GM23338 (cell line): ENCODE data around the gene NPIPB2. TPM values are rescaled to one million over a fixed set of nuclear protein-coding genes. Genes with fewer than 3 reads are reported as not detected.

Experiments
- ATAC-seq: fragments of 200-7000 bp; cut with Tn5 transposase; 3 replicates; pipeline ENCODE4 v1.9.1; 2020
- DNase-seq: peaks from one replicate; pipeline ENCODE4 v3.0.0-alpha.2; 2015; ENCODE audit warnings: low spot score
- H2AFZ ChIP-seq: fragments of 200-600 bp; sonication (generic); 2 replicates; pipeline ENCODE4 v1.8.0; 2016; ENCODE audit warnings: antibody characterized with exemption, mild to moderate bottlenecking, moderate library complexity
- H3F3A ChIP-seq: fragments of 200-600 bp; sonication (generic); replicated peaks from 2 replicates; pipeline ENCODE4 v1.8.0; 2017; ENCODE audit warnings: antibody characterized with exemption, mixed run types, low read depth
- H3K27ac ChIP-seq: fragments of 200-600 bp; sonication (generic); 2 replicates; pipeline ENCODE4 v1.6.1; 2016; ENCODE audit warnings: low read depth
- H3K27me3 ChIP-seq: fragments of 200-600 bp; sonication (generic); 2 replicates; pipeline ENCODE4 v1.8.0; 2016; ENCODE audit warnings: mild to moderate bottlenecking, mixed run types, moderate library complexity; ENCODE audit not compliant: insufficient read depth
- H3K36me3 ChIP-seq: fragments of 200-600 bp; sonication (generic); 2 replicates; pipeline ENCODE4 v1.8.0; 2016; ENCODE audit warnings: mild to moderate bottlenecking; ENCODE audit not compliant: insufficient read depth
- H3K4me1 ChIP-seq: fragments of 200-600 bp; sonication (generic); 2 replicates; pipeline ENCODE4 v1.8.0; 2016; ENCODE audit warnings: mild to moderate bottlenecking, moderate library complexity; ENCODE audit not compliant: insufficient read depth
- H3K4me2 ChIP-seq: fragments of 200-600 bp; sonication (generic); 2 replicates; pipeline ENCODE4 v1.7.1; 2017; ENCODE audit warnings: mixed run types
- H3K4me3 ChIP-seq: fragments of 200-600 bp; sonication (generic); 2 replicates; pipeline ENCODE4 v1.6.1; 2016; ENCODE audit warnings: mixed run types
- H3K79me2 ChIP-seq: fragments of 200-600 bp; sonication (generic); replicated peaks from 2 replicates; pipeline ENCODE4 v1.8.0; 2017; ENCODE audit warnings: mild to moderate bottlenecking; ENCODE audit not compliant: insufficient read depth
- H3K9me2 ChIP-seq: fragments of 200-600 bp; sonication (generic); 2 replicates; pipeline ENCODE4 v1.8.0; 2017; ENCODE audit not compliant: insufficient read depth
- H4K20me1 ChIP-seq: fragments of 200-600 bp; sonication (generic); replicated peaks from 2 replicates; pipeline ENCODE4 v1.8.0; 2017; ENCODE audit warnings: mild to moderate bottlenecking; ENCODE audit not compliant: insufficient read depth
- H3K27ac Mint-ChIP-seq: 2 replicates; pipeline ENCODE4 v1.8.0; 2020; ENCODE audit warnings: inconsistent platforms, mild to moderate bottlenecking, moderate library complexity, mixed read lengths
- H3K27me3 Mint-ChIP-seq: 3 replicates; pipeline ENCODE4 v1.8.0; 2022; ENCODE audit warnings: low read depth, mild to moderate bottlenecking, moderate library complexity, mixed read lengths, inconsistent platforms; ENCODE audit not compliant: insufficient read depth, poor library complexity
- H3K36me3 Mint-ChIP-seq: 3 replicates; pipeline ENCODE4 v1.8.0; 2021; ENCODE audit warnings: low read depth, mild to moderate bottlenecking, inconsistent platforms, moderate library complexity, mixed read lengths
- H3K4me1 Mint-ChIP-seq: 3 replicates; pipeline ENCODE4 v1.8.0; 2020; ENCODE audit warnings: mild to moderate bottlenecking, inconsistent platforms, mixed read lengths
- H3K4me3 Mint-ChIP-seq: 3 replicates; pipeline ENCODE4 v1.8.0; 2021; ENCODE audit warnings: moderate library complexity, mild to moderate bottlenecking, inconsistent platforms, mixed read lengths
- H3K9me3 Mint-ChIP-seq: 3 replicates; pipeline ENCODE4 v1.8.0; 2020; ENCODE audit warnings: moderate library complexity, mild to moderate bottlenecking, inconsistent platforms, mixed read lengths
- CREB1 ChIP-seq: fragments of 250-450 bp; sonication (Bioruptor Pico); IDR thresholded peaks from 2 replicates; pipeline ENCODE4 v1.5.0; 2020; ENCODE audit warnings: low read depth, mild to moderate bottlenecking, moderate library complexity
- EZH2 ChIP-seq: fragments of 200-600 bp; sonication (generic); IDR thresholded peaks from one replicate; pipeline ENCODE4 v1.8.0; 2017; ENCODE audit warnings: antibody characterized with exemption, mild to moderate bottlenecking, low read depth; ENCODE audit not compliant: unreplicated experiment
- EZH2phosphoT487 ChIP-seq: fragments of 200-600 bp; sonication (generic); IDR thresholded peaks from one replicate; pipeline ENCODE4 v1.8.1; 2018; ENCODE audit warnings: antibody characterized with exemption; ENCODE audit not compliant: unreplicated experiment
- JUNB ChIP-seq: IDR thresholded peaks from one replicate; pipeline ENCODE4 v1.6.1; 2016; ENCODE audit warnings: antibody characterized with exemption; ENCODE audit not compliant: unreplicated experiment
- NANOG ChIP-seq: IDR thresholded peaks from 2 replicates; pipeline ENCODE4 v1.6.1; 2016; ENCODE audit warnings: antibody characterized with exemption, borderline replicate concordance
- POLR2AphosphoS5 ChIP-seq: IDR thresholded peaks from 2 replicates; pipeline ENCODE4 v1.6.1; 2016; ENCODE audit warnings: antibody characterized with exemption, low read depth
- STAT1 ChIP-seq: IDR thresholded peaks from one replicate; pipeline ENCODE4 v1.6.1; 2016; ENCODE audit warnings: antibody characterized with exemption; ENCODE audit not compliant: unreplicated experiment
- ZNF114 ChIP-seq: fragments of 250-450 bp; sonication (Bioruptor Pico); IDR thresholded peaks from 2 replicates; pipeline ENCODE4 v1.5.0; 2020; ENCODE audit warnings: mild to moderate bottlenecking, moderate library complexity
- ZNF331 ChIP-seq: fragments of 250-450 bp; sonication (Bioruptor Pico); IDR thresholded peaks from 2 replicates; pipeline ENCODE4 v1.5.0; 2020; ENCODE audit warnings: low read depth, mild to moderate bottlenecking, moderate library complexity
- polyA plus RNA-seq: library from polyadenylated mRNA; unstranded; fragments of >200 nt; fragmentation: Nextera tagmentation; extraction: Ambion mirVana; gene quantifications from 2 replicates; pipeline ENCODE4 v1.2.1, GENCODE V29; 2016
- total RNA-seq: library from RNA; depleted of rRNA; stranded (reverse); fragments of >200 nt; shearing (Covaris generic); gene quantifications from 2 replicates; pipeline ENCODE4 v1.2.3, GENCODE V29; 2014
- TF ChIP-seq, protein P1 (sequence below): IDR thresholded peaks from 2 replicates; pipeline ENCODE4 v1.6.1; 2016; ENCODE audit warnings: antibody characterized with exemption
- TF ChIP-seq, protein P2 (sequence below): fragments of 250-450 bp; sonication (Bioruptor Pico); IDR thresholded peaks from 2 replicates; pipeline ENCODE4 v1.5.0; 2020; ENCODE audit warnings: mild to moderate bottlenecking, moderate library complexity
- TF ChIP-seq, protein P3 (sequence below): IDR thresholded peaks from one replicate; pipeline ENCODE4 v1.6.1; 2018; ENCODE audit warnings: antibody characterized with exemption; ENCODE audit not compliant: unreplicated experiment
- TF ChIP-seq, protein P4 (sequence below), 2 experiments: fragments of 200-600 bp in 1 of 2; sonication (generic) in 1 of 2; conservative IDR thresholded peaks; 2 replicates each; pipeline versions ENCODE4 v1.5.1 to v1.6.1; 2016 to 2017; ENCODE audit warnings: antibody characterized with exemption in 2 of 2, low read depth in 2 of 2, mild to moderate bottlenecking in 2 of 2, moderate library complexity in 1 of 2

NPIPB2 gene
- total and polyA plus RNA-seq, 2 experiments from 2014 or later, result 1.0 to 6.8 TPM

DNA sequence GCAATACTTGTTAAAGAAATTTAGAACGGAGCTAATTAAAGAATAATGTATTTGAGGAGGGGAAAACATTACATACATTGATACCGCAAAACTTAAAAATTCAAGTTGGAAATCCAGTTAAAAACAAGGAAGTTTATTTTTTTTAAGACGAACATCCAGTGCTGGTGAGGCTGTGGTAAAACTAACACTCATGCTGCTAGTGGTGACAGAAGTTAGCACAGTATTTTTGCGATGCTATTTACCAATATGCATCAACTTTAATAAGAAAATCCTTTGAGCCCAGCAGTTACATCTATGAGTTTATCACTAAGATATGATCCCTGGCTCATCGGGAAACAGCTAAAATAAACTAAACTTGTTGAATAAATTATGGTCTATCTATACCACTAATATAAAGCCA is 57.8 kb downstream of the NPIPB2 start:
- no peak overlapping the region for H3K27ac ChIP-seq
- no peak for DNase-seq
- Mint-ChIP-seq H3K4me1 (no peaks in the 10 kb centered on the region), H3K4me3 (no peak overlapping the region), H3K36me3 (peaks cover 78% of the 10 kb centered on the region), H3K27me3 (no peaks in the 10 kb centered on the region), H3K27ac (no peak overlapping the region), H3K9me3 (no peaks in the 10 kb centered on the region)
- TF ChIP-seq EZH2phosphoT487 (no peak), ZNF331 (CRISPR knock-in tag) (no peak), ZNF114 (no peak), POLR2AphosphoS5 (no peak), STAT1 (no peak), JUNB (no peak), CREB1 (CRISPR knock-in tag) (no peak), EZH2 (no peak), NANOG (no peak)
- TF ChIP-seq, protein P1, sequence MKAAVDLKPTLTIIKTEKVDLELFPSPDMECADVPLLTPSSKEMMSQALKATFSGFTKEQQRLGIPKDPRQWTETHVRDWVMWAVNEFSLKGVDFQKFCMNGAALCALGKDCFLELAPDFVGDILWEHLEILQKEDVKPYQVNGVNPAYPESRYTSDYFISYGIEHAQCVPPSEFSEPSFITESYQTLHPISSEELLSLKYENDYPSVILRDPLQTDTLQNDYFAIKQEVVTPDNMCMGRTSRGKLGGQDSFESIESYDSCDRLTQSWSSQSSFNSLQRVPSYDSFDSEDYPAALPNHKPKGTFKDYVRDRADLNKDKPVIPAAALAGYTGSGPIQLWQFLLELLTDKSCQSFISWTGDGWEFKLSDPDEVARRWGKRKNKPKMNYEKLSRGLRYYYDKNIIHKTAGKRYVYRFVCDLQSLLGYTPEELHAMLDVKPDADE, result no peak
- TF ChIP-seq, protein P2, sequence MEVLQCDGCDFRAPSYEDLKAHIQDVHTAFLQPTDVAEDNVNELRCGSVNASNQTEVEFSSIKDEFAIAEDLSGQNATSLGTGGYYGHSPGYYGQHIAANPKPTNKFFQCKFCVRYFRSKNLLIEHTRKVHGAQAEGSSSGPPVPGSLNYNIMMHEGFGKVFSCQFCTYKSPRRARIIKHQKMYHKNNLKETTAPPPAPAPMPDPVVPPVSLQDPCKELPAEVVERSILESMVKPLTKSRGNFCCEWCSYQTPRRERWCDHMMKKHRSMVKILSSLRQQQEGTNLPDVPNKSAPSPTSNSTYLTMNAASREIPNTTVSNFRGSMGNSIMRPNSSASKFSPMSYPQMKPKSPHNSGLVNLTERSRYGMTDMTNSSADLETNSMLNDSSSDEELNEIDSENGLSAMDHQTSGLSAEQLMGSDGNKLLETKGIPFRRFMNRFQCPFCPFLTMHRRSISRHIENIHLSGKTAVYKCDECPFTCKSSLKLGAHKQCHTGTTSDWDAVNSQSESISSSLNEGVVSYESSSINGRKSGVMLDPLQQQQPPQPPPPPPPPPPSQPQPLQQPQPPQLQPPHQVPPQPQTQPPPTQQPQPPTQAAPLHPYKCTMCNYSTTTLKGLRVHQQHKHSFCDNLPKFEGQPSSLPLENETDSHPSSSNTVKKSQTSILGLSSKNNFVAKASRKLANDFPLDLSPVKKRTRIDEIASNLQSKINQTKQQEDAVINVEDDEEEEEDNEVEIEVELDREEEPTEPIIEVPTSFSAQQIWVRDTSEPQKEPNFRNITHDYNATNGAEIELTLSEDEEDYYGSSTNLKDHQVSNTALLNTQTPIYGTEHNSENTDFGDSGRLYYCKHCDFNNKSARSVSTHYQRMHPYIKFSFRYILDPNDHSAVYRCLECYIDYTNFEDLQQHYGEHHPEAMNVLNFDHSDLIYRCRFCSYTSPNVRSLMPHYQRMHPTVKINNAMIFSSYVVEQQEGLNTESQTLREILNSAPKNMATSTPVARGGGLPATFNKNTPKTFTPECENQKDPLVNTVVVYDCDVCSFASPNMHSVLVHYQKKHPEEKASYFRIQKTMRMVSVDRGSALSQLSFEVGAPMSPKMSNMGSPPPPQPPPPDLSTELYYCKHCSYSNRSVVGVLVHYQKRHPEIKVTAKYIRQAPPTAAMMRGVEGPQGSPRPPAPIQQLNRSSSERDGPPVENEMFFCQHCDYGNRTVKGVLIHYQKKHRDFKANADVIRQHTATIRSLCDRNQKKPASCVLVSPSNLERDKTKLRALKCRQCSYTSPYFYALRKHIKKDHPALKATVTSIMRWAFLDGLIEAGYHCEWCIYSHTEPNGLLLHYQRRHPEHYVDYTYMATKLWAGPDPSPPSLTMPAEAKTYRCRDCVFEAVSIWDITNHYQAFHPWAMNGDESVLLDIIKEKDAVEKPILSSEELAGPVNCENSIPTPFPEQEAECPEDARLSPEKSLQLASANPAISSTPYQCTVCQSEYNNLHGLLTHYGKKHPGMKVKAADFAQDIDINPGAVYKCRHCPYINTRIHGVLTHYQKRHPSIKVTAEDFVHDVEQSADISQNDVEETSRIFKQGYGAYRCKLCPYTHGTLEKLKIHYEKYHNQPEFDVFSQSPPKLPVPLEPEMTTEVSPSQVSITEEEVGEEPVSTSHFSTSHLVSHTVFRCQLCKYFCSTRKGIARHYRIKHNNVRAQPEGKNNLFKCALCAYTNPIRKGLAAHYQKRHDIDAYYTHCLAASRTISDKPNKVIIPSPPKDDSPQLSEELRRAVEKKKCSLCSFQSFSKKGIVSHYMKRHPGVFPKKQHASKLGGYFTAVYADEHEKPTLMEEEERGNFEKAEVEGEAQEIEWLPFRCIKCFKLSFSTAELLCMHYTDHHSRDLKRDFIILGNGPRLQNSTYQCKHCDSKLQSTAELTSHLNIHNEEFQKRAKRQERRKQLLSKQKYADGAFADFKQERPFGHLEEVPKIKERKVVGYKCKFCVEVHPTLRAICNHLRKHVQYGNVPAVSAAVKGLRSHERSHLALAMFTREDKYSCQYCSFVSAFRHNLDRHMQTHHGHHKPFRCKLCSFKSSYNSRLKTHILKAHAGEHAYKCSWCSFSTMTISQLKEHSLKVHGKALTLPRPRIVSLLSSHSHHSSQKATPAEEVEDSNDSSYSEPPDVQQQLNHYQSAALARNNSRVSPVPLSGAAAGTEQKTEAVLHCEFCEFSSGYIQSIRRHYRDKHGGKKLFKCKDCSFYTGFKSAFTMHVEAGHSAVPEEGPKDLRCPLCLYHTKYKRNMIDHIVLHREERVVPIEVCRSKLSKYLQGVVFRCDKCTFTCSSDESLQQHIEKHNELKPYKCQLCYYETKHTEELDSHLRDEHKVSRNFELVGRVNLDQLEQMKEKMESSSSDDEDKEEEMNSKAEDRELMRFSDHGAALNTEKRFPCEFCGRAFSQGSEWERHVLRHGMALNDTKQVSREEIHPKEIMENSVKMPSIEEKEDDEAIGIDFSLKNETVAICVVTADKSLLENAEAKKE (CRISPR knock-in tag), result no peak
- TF ChIP-seq, protein P3, sequence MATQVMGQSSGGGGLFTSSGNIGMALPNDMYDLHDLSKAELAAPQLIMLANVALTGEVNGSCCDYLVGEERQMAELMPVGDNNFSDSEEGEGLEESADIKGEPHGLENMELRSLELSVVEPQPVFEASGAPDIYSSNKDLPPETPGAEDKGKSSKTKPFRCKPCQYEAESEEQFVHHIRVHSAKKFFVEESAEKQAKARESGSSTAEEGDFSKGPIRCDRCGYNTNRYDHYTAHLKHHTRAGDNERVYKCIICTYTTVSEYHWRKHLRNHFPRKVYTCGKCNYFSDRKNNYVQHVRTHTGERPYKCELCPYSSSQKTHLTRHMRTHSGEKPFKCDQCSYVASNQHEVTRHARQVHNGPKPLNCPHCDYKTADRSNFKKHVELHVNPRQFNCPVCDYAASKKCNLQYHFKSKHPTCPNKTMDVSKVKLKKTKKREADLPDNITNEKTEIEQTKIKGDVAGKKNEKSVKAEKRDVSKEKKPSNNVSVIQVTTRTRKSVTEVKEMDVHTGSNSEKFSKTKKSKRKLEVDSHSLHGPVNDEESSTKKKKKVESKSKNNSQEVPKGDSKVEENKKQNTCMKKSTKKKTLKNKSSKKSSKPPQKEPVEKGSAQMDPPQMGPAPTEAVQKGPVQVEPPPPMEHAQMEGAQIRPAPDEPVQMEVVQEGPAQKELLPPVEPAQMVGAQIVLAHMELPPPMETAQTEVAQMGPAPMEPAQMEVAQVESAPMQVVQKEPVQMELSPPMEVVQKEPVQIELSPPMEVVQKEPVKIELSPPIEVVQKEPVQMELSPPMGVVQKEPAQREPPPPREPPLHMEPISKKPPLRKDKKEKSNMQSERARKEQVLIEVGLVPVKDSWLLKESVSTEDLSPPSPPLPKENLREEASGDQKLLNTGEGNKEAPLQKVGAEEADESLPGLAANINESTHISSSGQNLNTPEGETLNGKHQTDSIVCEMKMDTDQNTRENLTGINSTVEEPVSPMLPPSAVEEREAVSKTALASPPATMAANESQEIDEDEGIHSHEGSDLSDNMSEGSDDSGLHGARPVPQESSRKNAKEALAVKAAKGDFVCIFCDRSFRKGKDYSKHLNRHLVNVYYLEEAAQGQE, result no peak
- TF ChIP-seq, protein P4, sequence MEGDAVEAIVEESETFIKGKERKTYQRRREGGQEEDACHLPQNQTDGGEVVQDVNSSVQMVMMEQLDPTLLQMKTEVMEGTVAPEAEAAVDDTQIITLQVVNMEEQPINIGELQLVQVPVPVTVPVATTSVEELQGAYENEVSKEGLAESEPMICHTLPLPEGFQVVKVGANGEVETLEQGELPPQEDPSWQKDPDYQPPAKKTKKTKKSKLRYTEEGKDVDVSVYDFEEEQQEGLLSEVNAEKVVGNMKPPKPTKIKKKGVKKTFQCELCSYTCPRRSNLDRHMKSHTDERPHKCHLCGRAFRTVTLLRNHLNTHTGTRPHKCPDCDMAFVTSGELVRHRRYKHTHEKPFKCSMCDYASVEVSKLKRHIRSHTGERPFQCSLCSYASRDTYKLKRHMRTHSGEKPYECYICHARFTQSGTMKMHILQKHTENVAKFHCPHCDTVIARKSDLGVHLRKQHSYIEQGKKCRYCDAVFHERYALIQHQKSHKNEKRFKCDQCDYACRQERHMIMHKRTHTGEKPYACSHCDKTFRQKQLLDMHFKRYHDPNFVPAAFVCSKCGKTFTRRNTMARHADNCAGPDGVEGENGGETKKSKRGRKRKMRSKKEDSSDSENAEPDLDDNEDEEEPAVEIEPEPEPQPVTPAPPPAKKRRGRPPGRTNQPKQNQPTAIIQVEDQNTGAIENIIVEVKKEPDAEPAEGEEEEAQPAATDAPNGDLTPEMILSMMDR (conservative IDR thresholded peaks at IDR 0.05; ENCODE audit: low read depth in 2 of 2), result no peak
- no peak overlapping the region for H3K4me2 ChIP-seq
- ATAC-seq, result no peak
- H3K27me3 ChIP-seq, result no peaks in the 10 kb centered on the region
- H3K4me1 ChIP-seq, result no peaks in the 10 kb centered on the region
- H2AFZ ChIP-seq, result no peak overlapping the region
- peaks cover 20% of the 10 kb centered on the region for H4K20me1 ChIP-seq
- H3F3A ChIP-seq, result no peaks in the 10 kb centered on the region
- H3K36me3 ChIP-seq, result peaks cover 52% of the 10 kb centered on the region
- H3K9me2 ChIP-seq, result no peaks in the 10 kb centered on the region
- no peak overlapping the region for H3K4me3 ChIP-seq
- H3K79me2 ChIP-seq, result 0 out of 2 replicates have a peak, but pooled peaks cover 4% of the 10 kb centered on the region
